Astrocyte (in vitro differentiated cells and primary cell): ENCODE measurements around the gene SIRT3. TPM values are rescaled to one million over a fixed set of nuclear protein-coding genes. Genes with fewer than 3 reads are reported as not detected.

Experiments used
- DNase-seq: peaks from one replicate; pipeline ENCODE4 v3.0.0-alpha.2; 2010; ENCODE audit warnings: low read depth
- FAIRE-seq: peaks from 2 replicates; lab custom pipeline; 2011; peaks lifted over from hg19 to GRCh38; lab: Jason Lieb, UNC
- H2AFZ ChIP-seq: 2 replicates; pipeline ENCODE4 v1.6.0; 2012; ENCODE audit warnings: low read depth, low read length, inconsistent platforms
- H3K27ac ChIP-seq: 2 replicates; pipeline ENCODE4 v1.5.1; 2011; ENCODE audit warnings: low read depth, low read length, inconsistent platforms
- H3K27me3 ChIP-seq: 2 replicates; pipeline ENCODE4 v1.6.0; 2011; ENCODE audit warnings: low read length, inconsistent platforms; ENCODE audit not compliant: insufficient read depth
- H3K36me3 ChIP-seq: 2 replicates; pipeline ENCODE4 v1.5.1; 2011; ENCODE audit warnings: low read length, inconsistent platforms; ENCODE audit not compliant: insufficient read depth
- H3K4me1 ChIP-seq: 2 replicates; pipeline ENCODE4 v1.5.1; 2011; ENCODE audit warnings: low read length, inconsistent platforms; ENCODE audit not compliant: insufficient read depth
- H3K4me2 ChIP-seq: 2 replicates; pipeline ENCODE4 v1.6.0; 2012; ENCODE audit warnings: low read length, inconsistent platforms
- H3K4me3 ChIP-seq: 2 replicates; pipeline ENCODE4 v1.5.1; 2011; ENCODE audit warnings: low read depth, mild to moderate bottlenecking, low read length, inconsistent platforms; ENCODE audit not compliant: insufficient read depth
- H3K79me2 ChIP-seq: 2 replicates; pipeline ENCODE4 v1.6.0; 2012; ENCODE audit warnings: mild to moderate bottlenecking, low read length, inconsistent platforms; ENCODE audit not compliant: insufficient read depth
- H3K9ac ChIP-seq: 2 replicates; pipeline ENCODE4 v1.6.0; 2012; ENCODE audit warnings: mild to moderate bottlenecking, low read length, inconsistent platforms
- H3K9me3 ChIP-seq: 2 replicates; pipeline ENCODE4 v1.5.1; 2012; ENCODE audit warnings: low read depth, mild to moderate bottlenecking, low read length, inconsistent platforms; ENCODE audit not compliant: insufficient read depth
- H4K20me1 ChIP-seq: 2 replicates; pipeline ENCODE4 v1.6.0; 2012; ENCODE audit warnings: low read length, inconsistent platforms; ENCODE audit not compliant: insufficient read depth
- H3K27ac Mint-ChIP-seq: one replicate; pipeline ENCODE4 v1.8.0; 2021; ENCODE audit warnings: mild to moderate bottlenecking, mixed read lengths; ENCODE audit not compliant: unreplicated experiment
- H3K27me3 Mint-ChIP-seq: one replicate; pipeline ENCODE4 v1.8.0; 2021; ENCODE audit warnings: low read depth, mixed read lengths; ENCODE audit not compliant: unreplicated experiment
- H3K36me3 Mint-ChIP-seq: one replicate; pipeline ENCODE4 v1.8.0; 2021; ENCODE audit warnings: low read depth, mixed read lengths; ENCODE audit not compliant: unreplicated experiment
- H3K4me1 Mint-ChIP-seq: one replicate; pipeline ENCODE4 v1.8.0; 2021; ENCODE audit warnings: low read depth, mixed read lengths; ENCODE audit not compliant: unreplicated experiment
- H3K4me3 Mint-ChIP-seq: one replicate; pipeline ENCODE4 v1.8.0; 2021; ENCODE audit warnings: mild to moderate bottlenecking, moderate library complexity, mixed read lengths; ENCODE audit not compliant: unreplicated experiment
- H3K9me3 Mint-ChIP-seq: one replicate; pipeline ENCODE4 v1.8.0; 2021; ENCODE audit warnings: mild to moderate bottlenecking, mixed read lengths; ENCODE audit not compliant: unreplicated experiment
- CTCF ChIP-seq: IDR thresholded peaks from 2 replicates; pipeline ENCODE4 v1.5.1; 2011; ENCODE audit warnings: low read depth, mild to moderate bottlenecking, inconsistent platforms, low read length, moderate library complexity; ENCODE audit not compliant: insufficient read depth
- EZH2 ChIP-seq: IDR thresholded peaks from 2 replicates; pipeline ENCODE4 v1.6.1; 2012; ENCODE audit warnings: mild to moderate bottlenecking, low read length, inconsistent platforms; ENCODE audit not compliant: insufficient read depth
- total RNA-seq: library from RNA; stranded (reverse); gene quantifications from 2 replicates; pipeline ENCODE4 v1.2.1, GENCODE V29; 2021

Gene SIRT3
- total RNA-seq, 1 donor from 2014 or later = 10.9 TPM

GRCh38 chr11:281486-282161 lies 45.5 kb upstream of the SIRT3 start:
- DNase-seq = no peak
- no peak for TF ChIP-seq CTCF
- no peak for TF ChIP-seq EZH2
- FAIRE-seq = no peak
- Histone ChIP-seq H3K79me2 (no peaks in the 10 kb centered on the region), H3K4me3 (no peak overlapping the region), H3K4me2 (no peak overlapping the region), H3K27ac (no peak overlapping the region), H3K36me3 (no peaks in the 10 kb centered on the region), H3K9me3 (no peaks in the 10 kb centered on the region), H3K27me3 (peaks cover 54% of the 10 kb centered on the region), H4K20me1 (no peaks in the 10 kb centered on the region), H3K4me1 (no peaks in the 10 kb centered on the region), H2AFZ (no peak overlapping the region), H3K9ac (no peak overlapping the region)
- H3K36me3 Mint-ChIP-seq = peaks cover 8% of the 10 kb centered on the region
- H3K4me1 Mint-ChIP-seq = no peaks in the 10 kb centered on the region
- no peak overlapping the region for H3K4me3 Mint-ChIP-seq
- peaks cover 11% of the 10 kb centered on the region for H3K9me3 Mint-ChIP-seq
- H3K27me3 Mint-ChIP-seq = peaks cover 50% of the 10 kb centered on the region
- no peak overlapping the region for H3K27ac Mint-ChIP-seq

GRCh38 chr11:280706-281485 lies 44.8 kb upstream of the SIRT3 start:
- H2AFZ ChIP-seq = no peak overlapping the region
- H3K4me1 ChIP-seq = no peaks in the 10 kb centered on the region
- H3K4me3 ChIP-seq = no peak overlapping the region
- Mint-ChIP-seq H3K27me3 (peaks cover 47% of the 10 kb centered on the region), H3K4me3 (no peak overlapping the region), H3K9me3 (peaks cover 18% of the 10 kb centered on the region), H3K4me1 (no peaks in the 10 kb centered on the region), H3K36me3 (peaks cover 9% of the 10 kb centered on the region), H3K27ac (no peak overlapping the region)
- H4K20me1 ChIP-seq = no peaks in the 10 kb centered on the region
- no peaks in the 10 kb centered on the region for H3K36me3 ChIP-seq
- no peaks in the 10 kb centered on the region for H3K9me3 ChIP-seq
- H3K9ac ChIP-seq = no peak overlapping the region
- TF ChIP-seq CTCF (no peak), EZH2 (peak; percentile 94)
- no peak for DNase-seq
- no peak for FAIRE-seq
- no peaks in the 10 kb centered on the region for H3K79me2 ChIP-seq
- no peak overlapping the region for H3K4me2 ChIP-seq
- peaks cover 57% of the 10 kb centered on the region for H3K27me3 ChIP-seq
- H3K27ac ChIP-seq = no peak overlapping the region
